GM18526 (cell line): ENCODE measurements around the gene CLK3.

Source experiments
- POLR2A ChIP-seq: IDR thresholded peaks from 3 replicates; pipeline ENCODE4 v1.6.1; 2011; ENCODE audit not compliant: insufficient read length; ENCODE audit errors: extremely low read depth

CLK3 gene

GRCh38 chr15:74613953-74614743 lies 1.5 kb upstream of the CLK3 start:
- no peak for TF ChIP-seq POLR2A

- peak; percentile 10 for TF ChIP-seq POLR2A
These were observed 710 bp upstream of the CLK3 start for GRCh38 chr15:74614744-74615507.

GRCh38 chr15:74616366-74616939 lies 817 bp downstream of the CLK3 start:
- TF ChIP-seq POLR2A, result peak; percentile 37

DNA sequence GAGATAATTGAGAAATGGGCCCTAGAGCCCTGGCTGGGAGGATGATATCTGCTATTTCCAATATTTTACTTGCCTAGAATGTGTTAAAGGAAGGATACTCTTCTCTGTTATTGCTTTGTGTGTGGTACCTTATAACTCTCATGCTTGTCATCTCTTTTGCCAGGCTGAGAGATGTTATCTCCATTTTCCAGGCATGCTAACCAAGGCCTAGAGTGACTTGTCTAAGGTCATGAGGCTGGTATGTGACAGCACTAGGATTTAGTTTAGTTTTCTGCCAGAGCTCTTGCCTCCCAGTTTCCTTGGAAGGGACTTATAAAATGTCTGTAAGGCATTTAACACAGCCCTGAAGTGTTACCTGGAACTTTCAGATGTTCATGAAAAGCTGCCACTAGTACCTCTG lies 1.4 kb downstream of the CLK3 start:
- no peak for TF ChIP-seq POLR2A

DNA sequence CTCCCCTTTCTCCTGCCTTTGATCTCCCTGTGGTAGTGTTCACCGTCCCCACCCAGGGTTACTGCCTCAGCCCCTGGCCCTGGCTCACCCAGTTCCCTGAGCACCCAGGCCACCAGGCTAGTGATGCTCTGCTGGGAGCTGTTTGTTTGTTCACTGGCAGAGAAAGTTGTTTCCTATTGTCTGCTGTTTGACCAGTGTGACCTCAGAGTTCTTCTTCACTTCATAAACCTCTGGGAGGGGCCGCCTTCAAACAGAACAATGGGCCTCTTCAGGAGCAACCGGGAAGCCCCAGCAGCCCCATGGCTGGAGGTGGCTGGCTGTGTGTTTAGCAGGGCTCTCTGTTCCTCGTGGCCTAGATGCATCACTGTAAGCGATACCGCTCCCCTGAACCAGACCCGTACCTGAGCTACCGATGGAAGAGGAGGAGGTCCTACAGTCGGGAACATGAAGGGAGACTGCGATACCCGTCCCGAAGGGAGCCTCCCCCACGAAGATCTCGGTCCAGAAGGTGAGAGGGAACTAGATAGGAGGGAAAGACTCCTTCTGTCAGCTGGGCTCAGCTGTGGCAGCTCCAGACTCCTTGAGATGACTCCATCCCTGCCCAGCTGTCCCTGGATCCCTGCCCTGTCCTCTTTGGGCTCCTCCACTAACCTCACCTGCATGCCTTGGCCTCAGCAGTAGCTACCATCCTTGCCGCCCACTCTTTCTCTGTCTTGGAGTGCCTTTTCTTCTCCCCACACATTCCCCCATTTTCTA lies 3.4 kb downstream of the CLK3 start:
- no peak for TF ChIP-seq POLR2A

- no peak for TF ChIP-seq POLR2A
These were observed 4.4 kb downstream of the CLK3 start for GRCh38 chr15:74619916-74620635.

DNA sequence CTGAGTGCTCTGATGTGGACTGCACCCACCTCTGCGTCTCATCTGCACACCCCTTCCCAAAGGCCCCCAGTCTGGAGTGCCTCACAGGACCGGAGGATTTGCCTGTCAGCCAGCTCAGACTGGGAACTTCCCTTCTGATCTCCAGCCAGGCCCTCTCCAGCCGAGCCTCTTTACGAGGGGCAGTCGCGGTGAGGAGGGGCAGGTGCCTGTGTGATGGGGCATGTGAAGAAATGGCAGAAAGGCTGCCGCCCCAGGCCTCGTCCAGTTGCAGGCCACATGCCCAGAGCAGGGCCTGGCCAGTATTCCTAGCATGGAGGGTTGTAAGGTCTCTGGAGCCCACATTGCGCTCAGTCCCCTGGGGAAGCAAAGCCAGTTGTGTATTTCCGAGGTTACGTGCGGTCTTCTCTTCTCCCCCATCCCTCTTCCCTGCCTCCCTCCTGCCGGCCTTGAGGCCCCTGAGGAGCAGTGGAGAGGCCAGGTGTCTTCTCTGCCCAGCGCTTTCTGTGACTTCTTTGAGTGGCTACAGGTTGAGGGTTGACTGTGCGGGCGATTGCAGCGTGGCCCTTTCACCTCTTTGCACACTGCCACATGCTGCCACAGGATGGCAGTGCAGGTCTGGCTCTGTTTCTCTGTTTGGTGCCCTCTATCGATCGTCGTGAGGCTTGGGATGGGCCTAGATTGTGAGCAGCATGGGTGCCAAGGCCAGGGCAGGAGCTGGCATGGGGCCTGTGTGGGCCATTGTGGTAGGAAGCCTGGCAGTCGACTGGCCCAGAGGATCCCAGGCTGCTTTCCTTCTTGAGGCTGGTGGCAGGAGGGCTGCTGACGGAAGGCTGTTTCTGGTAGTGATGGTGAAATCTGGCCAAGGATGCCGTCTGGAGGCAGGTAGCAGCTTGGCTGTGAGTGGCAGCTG lies 5.3 kb downstream of the CLK3 start:
- TF ChIP-seq POLR2A, result no peak

- TF ChIP-seq POLR2A, result no peak
These were observed 5.9 kb downstream of the CLK3 start for GRCh38 chr15:74621546-74621920.

GRCh38 chr15:74621936-74622335 lies 6.3 kb downstream of the CLK3 start:
- TF ChIP-seq POLR2A, result no peak

- TF ChIP-seq POLR2A, result no peak
These were observed 7.1 kb downstream of the CLK3 start for GRCh38 chr15:74622758-74623157.

DNA sequence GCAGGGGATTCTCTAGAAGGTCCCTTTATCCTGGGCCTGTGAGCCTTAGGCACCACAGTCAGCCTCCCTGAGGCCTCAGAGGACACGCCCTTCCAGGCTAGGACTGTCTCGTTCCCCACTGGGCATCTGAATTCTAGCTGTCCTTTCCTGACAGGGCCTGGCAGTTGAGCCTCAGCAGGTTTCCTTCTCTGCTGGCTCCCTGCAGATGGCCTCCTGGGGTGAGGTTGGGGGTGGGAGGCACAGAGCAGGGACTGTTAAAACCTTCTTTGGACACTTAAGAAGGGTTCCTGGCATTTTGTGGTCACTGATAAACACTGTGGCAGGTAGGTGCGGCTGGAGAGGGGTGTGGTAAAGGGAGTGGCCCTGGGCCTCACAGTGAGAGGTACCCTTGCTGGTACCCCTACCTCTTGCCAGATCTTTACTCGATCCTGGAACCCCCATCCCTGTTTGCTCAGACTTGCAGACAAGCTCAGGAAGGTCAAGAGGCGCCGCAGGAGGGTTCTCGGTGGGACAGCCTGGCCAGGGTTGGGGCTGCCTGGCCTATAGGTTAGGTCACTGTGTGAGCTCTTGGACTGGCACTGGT lies 8.5 kb downstream of the CLK3 start:
- TF ChIP-seq POLR2A, result no peak

- TF ChIP-seq POLR2A, result no peak
These were observed 10.1 kb downstream of the CLK3 start for GRCh38 chr15:74625693-74626092.

DNA sequence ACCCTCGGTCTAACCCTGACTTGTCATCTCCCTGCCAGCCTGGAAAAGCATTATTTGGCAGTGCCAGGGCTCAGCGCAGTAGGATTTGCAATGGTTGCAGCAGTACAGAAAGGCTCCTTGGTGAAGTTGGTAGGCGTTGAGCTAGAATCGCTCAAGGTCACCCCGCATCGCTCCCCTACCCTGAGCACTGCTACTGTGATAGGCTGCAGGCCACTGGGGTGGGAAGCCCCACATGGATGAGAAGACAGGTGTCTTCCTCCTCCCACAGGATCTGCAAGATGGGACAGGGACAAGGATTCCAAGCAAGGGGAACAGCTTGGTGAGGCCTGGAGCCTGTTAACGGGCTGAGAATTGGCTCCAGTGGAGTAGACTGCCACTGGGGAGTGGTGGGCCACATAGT lies 10.7 kb downstream of the CLK3 start:
- TF ChIP-seq POLR2A, result no peak

DNA sequence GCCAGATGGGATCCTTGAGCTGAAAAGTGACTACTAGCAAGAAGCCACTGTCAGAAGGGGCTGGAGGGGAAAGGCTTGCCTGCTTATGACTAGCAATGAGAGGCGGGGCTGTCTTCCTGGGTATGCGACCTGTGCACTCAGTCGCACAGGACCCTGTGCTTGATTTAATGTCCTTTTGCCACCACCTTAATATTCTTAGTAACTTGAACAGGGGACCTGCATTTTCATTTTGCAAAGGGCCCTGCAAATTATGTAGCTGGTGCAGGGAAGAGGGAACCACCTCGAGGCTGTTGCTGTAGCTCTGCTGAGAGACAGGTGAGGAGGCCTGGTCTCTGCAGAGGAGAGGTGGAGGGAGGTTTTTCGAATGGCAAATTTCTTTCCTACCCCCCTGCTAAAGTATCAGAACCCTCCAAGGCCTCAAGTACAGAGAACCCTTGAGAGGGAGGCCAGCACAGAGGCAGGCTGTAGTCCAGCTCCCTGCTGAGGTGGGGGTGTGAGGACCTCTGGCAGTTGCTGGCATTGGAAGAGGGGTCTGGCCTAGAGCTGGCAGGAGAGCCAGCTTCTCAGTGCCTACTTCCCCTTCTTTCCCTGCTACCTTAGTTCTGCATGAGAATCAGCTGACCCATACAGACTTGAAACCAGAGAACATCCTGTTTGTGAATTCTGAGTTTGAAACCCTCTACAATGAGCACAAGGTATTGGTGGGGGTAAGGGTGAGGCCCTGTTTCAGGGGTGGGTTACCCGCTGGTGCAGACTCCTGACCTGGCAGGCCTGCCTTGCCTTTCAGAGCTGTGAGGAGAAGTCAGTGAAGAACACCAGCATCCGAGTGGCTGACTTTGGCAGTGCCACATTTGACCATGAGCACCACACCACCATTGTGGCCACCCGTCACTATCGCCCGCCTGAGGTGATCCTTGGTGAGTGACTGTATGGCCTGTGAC lies 11.4 kb downstream of the CLK3 start:
- no peak for TF ChIP-seq POLR2A
